K562 (cell line): ENCODE measurements around the gene CDIPT. TPM values are rescaled to one million over a fixed set of nuclear protein-coding genes. Genes with fewer than 3 reads are reported as not detected.

Experiments
- ATAC-seq: fragments of 200-7000 bp; cut with Tn5 transposase; 3 replicates; pipeline ENCODE4 v1.9.1; 2020; ENCODE audit warnings: moderate library complexity
- BruUV-seq: library from RNA; stranded (reverse); fragments of 400-500 nt; replicated peaks from 2 replicates; lab custom pipeline; 2021; lab: Mats Ljungman, UMichigan
- CTCF ChIA-PET: fragments of 300-600 bp; formaldehyde crosslinking; extraction: SDS; loops from one replicate; lab custom pipeline; 2021; ENCODE audit warnings: low intra/inter-chr PET ratio; lab: Yijun Ruan, JAX
- POLR2A ChIA-PET: fragments of 300-600, 350-650 bp; sonication (Branson Sonifier 250); formaldehyde crosslinking; extraction: SDS; loops from one replicate; lab custom pipeline; 2021; ENCODE audit warnings: antibody characterized with exemption, inconsistent platforms; lab: Yijun Ruan, JAX
- DNase-seq, 4 experiments: peaks; one replicate each; pipeline versions ENCODE4 v3.0.0 to v3.0.0-alpha.2; 2011 to 2018; ENCODE audit warnings: low spot score in 3 of 4, mixed read lengths in 3 of 4; ENCODE audit errors: extremely low read depth in 1 of 4
- FAIRE-seq: peaks from 2 replicates; lab custom pipeline; 2011; peaks lifted over from hg19 to GRCh38; lab: Jason Lieb, UNC
- H2AFZ ChIP-seq: 2 replicates; pipeline ENCODE4 v1.6.0; 2011; ENCODE audit warnings: low read depth, low read length, control low read depth, inconsistent platforms
- H3K27ac ChIP-seq: fragments of 200-600 bp; 3 replicates; pipeline ENCODE4 v1.8.0; 2011; ENCODE audit warnings: low read depth, mild to moderate bottlenecking, control low read depth, inconsistent platforms, low read length, moderate library complexity, mixed read lengths; ENCODE audit errors: extremely low read depth
- H3K27me3 ChIP-seq, 2 experiments: fragments of 300-600 bp in 1 of 2; 2 replicates in 1 of 2; 3 replicates in 1 of 2; pipeline versions ENCODE4 v1.6.0 to v1.8.0; 2011; ENCODE audit warnings: inconsistent platforms in 2 of 2, low read length in 2 of 2, mild to moderate bottlenecking in 1 of 2, mixed read lengths in 1 of 2, moderate library complexity in 1 of 2; ENCODE audit not compliant: control insufficient read depth in 2 of 2, insufficient read depth in 2 of 2
- H3K36me3 ChIP-seq: fragments of 300-600 bp; 3 replicates; pipeline ENCODE4 v1.8.0; 2011; ENCODE audit warnings: mild to moderate bottlenecking, low read length, inconsistent platforms; ENCODE audit not compliant: control insufficient read depth, insufficient read depth
- H3K4me1 ChIP-seq, 2 experiments: fragments of 200-600 bp in 1 of 2; replicated peaks in 1 of 2; 2 replicates in 1 of 2; 3 replicates in 1 of 2; pipeline versions ENCODE4 v1.5.1 to v1.8.0; 2011; ENCODE audit warnings: inconsistent platforms in 2 of 2, low read length in 2 of 2, mild to moderate bottlenecking in 1 of 2, mixed read lengths in 1 of 2, moderate library complexity in 1 of 2; ENCODE audit not compliant: control insufficient read depth in 2 of 2, insufficient read depth in 2 of 2
- H3K4me2 ChIP-seq: 2 replicates; pipeline ENCODE4 v1.6.1; 2011; ENCODE audit warnings: low read length, control low read depth, inconsistent platforms, mixed read lengths; ENCODE audit not compliant: insufficient read depth
- H3K4me3 ChIP-seq: fragments of 200-600 bp; sonication (generic), shearing (Covaris generic); 2 replicates; pipeline ENCODE4 v1.5.1; 2016; ENCODE audit warnings: control low read depth, inconsistent platforms
- H3K79me2 ChIP-seq: fragments of 200-600 bp; 3 replicates; pipeline ENCODE4 v1.8.0; 2011; ENCODE audit warnings: low read length, inconsistent platforms; ENCODE audit not compliant: control insufficient read depth, insufficient read depth
- H3K9ac ChIP-seq, 2 experiments: 2 replicates each; pipeline versions ENCODE4 v1.6.0 to v1.6.1; 2011; ENCODE audit warnings: low read depth in 2 of 2, low read length in 2 of 2, control low read depth in 1 of 2, inconsistent platforms in 1 of 2, mild to moderate bottlenecking in 1 of 2, mixed read lengths in 1 of 2; ENCODE audit not compliant: insufficient read depth in 1 of 2
- H3K9me1 ChIP-seq: one replicate; pipeline ENCODE4 v1.6.0; 2011; ENCODE audit warnings: inconsistent platforms, mild to moderate bottlenecking, low read length, moderate library complexity; ENCODE audit not compliant: control insufficient read depth, insufficient read depth
- H3K9me3 ChIP-seq: replicated peaks from 2 replicates; pipeline ENCODE4 v1.5.1; 2011; ENCODE audit warnings: low read depth, low read length, inconsistent platforms; ENCODE audit not compliant: control insufficient read depth, insufficient read depth
- H4K20me1 ChIP-seq: replicated peaks from 2 replicates; pipeline ENCODE4 v1.6.1; 2011; ENCODE audit warnings: low read length, inconsistent platforms, mixed read lengths; ENCODE audit not compliant: control insufficient read depth, insufficient read depth
- SAP30 ChIP-seq: fragments of 200-600 bp; sonication (generic); IDR thresholded peaks from 2 replicates; pipeline ENCODE4 v1.6.1; 2012; ENCODE audit warnings: borderline replicate concordance, low read depth, mild to moderate bottlenecking, moderate library complexity, low read length, control low read depth, inconsistent platforms; ENCODE audit not compliant: insufficient read depth, poor library complexity, severe bottlenecking
- ZNF311 ChIP-seq: fragments of 250-450 bp; sonication (Bioruptor Pico); IDR thresholded peaks from 2 replicates; pipeline ENCODE4 v1.4.0; 2020; ENCODE audit warnings: mild to moderate bottlenecking, moderate library complexity
- WGBS: fragments of 100-300 bp; shearing (Covaris generic); methylation state at CpG from one replicate; pipeline ENCODE4 v1.1.6; 2016; ENCODE audit warnings: low coverage, mixed read lengths; ENCODE audit not compliant: insufficient coverage; ENCODE audit errors: missing lambda C conversion rate; 5-methylcytosine and 5-hydroxymethylcytosine counted together
- in situ Hi-C: fragments of 300-500 bp; cut with MboI; formaldehyde crosslinking; loops from 4 replicates; pipeline ENCODE4 v1.15.0; 2018; ENCODE audit warnings: inconsistent platforms, mixed read lengths
- intact Hi-C: fragments of 100-400 bp; cut with micrococcal nuclease; formaldehyde crosslinking; loops from 2 replicates; pipeline ENCODE4 v1.14.2; 2022
- polyA plus RNA-seq, 8 experiments: library from polyadenylated mRNA; depleted of rRNA in 4 of 8; stranded (reverse) in 5 of 8; unstranded in 3 of 8; fragments of >200 nt; fragmentation: Nextera tagmentation in 2 of 8; fragmentation: Illumina TruSeq in 1 of 8; extraction: Ambion mirVana in 2 of 8; extraction: Trizol in 1 of 8; gene quantifications; 2 replicates each; pipeline versions ENCODE4 v1.2.1 to v1.2.3, GENCODE V29; 2011 to 2014; ENCODE audit warnings: inconsistent platforms in 1 of 8, missing spikeins in 1 of 8
- total RNA-seq, 7 experiments: library from RNA; depleted of rRNA in 6 of 7; stranded (reverse); fragments of >200 nt in 6 of 7; fragmentation: Illumina TruSeq in 2 of 7; extraction: Trizol in 2 of 7; gene quantifications; 2 replicates each; pipeline versions ENCODE4 v1.2.1 to v1.2.3, GENCODE V29; 2011 to 2021; ENCODE audit warnings: low replicate concordance in 1 of 7
- TF ChIP-seq, protein P1 (sequence below): fragments of 200-800 bp; sonication (Bioruptor generic); IDR thresholded peaks from 2 replicates; pipeline ENCODE4 v1.6.1; 2017; ENCODE audit warnings: missing genetic modification characterization, missing compliant biosample characterization
- TF ChIP-seq, protein P2 (sequence below): fragments of 250-450 bp; sonication (Bioruptor Pico); IDR thresholded peaks from 2 replicates; pipeline ENCODE4 v1.4.0; 2020

The CDIPT gene
- total and polyA plus RNA-seq, 9 of the 15 experiments (the other 6 are each of a cell fraction or from before 2014, with no cell fraction given), result 1.3 to 37.0 (median 23.0) TPM

DNA sequence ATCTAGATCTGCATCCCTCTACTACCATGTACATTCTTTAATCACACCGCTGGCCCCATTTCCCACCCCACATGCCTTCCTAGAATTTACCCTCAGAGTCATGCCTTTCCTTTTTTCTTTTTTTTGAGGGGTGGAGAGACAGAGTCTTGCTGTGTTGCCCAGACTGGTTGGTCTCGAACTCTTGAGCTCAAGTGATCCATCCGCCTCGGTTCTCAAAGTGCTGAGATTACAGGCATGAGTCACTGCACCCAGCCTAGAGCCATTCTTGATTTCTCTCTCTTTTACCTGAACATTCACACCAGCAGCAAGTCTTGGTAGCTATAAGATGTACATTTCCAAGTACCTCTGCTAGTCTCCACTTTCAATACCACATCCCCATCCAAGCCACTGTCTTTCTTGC lies 44.9 kb downstream of the CDIPT start:
- ATAC-seq, result no peak
- Histone ChIP-seq H3K27ac (no peak overlapping the region), H3K27me3 (no peaks in the 10 kb centered on the region), H3K36me3 (peaks cover 23% of the 10 kb centered on the region), H3K9me1 (no peaks in the 10 kb centered on the region), H3K9ac (no peak overlapping the region; a peak in 1 of 4 replicates), H3K4me3 (no peak overlapping the region), H2AFZ (no peak overlapping the region), H3K4me2 (no peak overlapping the region), H3K79me2 (peaks cover 21% of the 10 kb centered on the region), H3K4me1 (peaks cover 17 to 57% of the 10 kb centered on the region in 2 experiments), H4K20me1 (no peaks in the 10 kb centered on the region; the same call in 1 of the 2 replicates), H3K9me3 (no peaks in the 10 kb centered on the region)
- no TSS peak for BruUV-seq
- no peak for DNase-seq
- intact Hi-C loops (loop anchor here (5.0 to 10.0 kb wide), 2 partner anchors 116 to 207 kb away; partner anchors contain the start of gene C16orf92), in situ Hi-C loops (no loop called here)
- WGBS, result 58% methylated on average over 4 of the region's 4 CpGs
- POLR2A ChIA-PET, result interaction anchor here (0.6 to 1.3 kb wide), 5 partner anchors 8 to 235 kb away, joined by 3 to 4 read pairs (median 3); partner anchors contain the start of gene QPRT
- FAIRE-seq, result peak; percentile 44
- CTCF ChIA-PET, result no interaction called here
- TF ChIP-seq ZNF311 (no peak), SAP30 (no peak)
- TF ChIP-seq, protein P1, sequence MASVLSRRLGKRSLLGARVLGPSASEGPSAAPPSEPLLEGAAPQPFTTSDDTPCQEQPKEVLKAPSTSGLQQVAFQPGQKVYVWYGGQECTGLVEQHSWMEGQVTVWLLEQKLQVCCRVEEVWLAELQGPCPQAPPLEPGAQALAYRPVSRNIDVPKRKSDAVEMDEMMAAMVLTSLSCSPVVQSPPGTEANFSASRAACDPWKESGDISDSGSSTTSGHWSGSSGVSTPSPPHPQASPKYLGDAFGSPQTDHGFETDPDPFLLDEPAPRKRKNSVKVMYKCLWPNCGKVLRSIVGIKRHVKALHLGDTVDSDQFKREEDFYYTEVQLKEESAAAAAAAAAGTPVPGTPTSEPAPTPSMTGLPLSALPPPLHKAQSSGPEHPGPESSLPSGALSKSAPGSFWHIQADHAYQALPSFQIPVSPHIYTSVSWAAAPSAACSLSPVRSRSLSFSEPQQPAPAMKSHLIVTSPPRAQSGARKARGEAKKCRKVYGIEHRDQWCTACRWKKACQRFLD, result no peak
- TF ChIP-seq, protein P2, sequence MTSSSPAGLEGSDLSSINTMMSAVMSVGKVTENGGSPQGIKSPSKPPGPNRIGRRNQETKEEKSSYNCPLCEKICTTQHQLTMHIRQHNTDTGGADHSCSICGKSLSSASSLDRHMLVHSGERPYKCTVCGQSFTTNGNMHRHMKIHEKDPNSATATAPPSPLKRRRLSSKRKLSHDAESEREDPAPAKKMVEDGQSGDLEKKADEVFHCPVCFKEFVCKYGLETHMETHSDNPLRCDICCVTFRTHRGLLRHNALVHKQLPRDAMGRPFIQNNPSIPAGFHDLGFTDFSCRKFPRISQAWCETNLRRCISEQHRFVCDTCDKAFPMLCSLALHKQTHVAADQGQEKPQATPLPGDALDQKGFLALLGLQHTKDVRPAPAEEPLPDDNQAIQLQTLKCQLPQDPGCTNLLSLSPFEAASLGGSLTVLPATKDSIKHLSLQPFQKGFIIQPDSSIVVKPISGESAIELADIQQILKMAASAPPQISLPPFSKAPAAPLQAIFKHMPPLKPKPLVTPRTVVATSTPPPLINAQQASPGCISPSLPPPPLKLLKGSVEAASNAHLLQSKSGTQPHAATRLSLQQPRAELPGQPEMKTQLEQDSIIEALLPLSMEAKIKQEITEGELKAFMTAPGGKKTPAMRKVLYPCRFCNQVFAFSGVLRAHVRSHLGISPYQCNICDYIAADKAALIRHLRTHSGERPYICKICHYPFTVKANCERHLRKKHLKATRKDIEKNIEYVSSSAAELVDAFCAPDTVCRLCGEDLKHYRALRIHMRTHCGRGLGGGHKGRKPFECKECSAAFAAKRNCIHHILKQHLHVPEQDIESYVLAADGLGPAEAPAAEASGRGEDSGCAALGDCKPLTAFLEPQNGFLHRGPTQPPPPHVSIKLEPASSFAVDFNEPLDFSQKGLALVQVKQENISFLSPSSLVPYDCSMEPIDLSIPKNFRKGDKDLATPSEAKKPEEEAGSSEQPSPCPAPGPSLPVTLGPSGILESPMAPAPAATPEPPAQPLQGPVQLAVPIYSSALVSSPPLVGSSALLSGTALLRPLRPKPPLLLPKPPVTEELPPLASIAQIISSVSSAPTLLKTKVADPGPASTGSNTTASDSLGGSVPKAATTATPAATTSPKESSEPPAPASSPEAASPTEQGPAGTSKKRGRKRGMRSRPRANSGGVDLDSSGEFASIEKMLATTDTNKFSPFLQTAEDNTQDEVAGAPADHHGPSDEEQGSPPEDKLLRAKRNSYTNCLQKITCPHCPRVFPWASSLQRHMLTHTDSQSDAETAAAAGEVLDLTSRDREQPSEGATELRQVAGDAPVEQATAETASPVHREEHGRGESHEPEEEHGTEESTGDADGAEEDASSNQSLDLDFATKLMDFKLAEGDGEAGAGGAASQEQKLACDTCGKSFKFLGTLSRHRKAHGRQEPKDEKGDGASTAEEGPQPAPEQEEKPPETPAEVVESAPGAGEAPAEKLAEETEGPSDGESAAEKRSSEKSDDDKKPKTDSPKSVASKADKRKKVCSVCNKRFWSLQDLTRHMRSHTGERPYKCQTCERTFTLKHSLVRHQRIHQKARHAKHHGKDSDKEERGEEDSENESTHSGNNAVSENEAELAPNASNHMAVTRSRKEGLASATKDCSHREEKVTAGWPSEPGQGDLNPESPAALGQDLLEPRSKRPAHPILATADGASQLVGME (CRISPR knock-in tag), result no peak
